Liver (tissue), 9 donors: ENCODE data around the gene ADH4. TPM values are rescaled to one million over a fixed set of nuclear protein-coding genes. Genes with fewer than 3 reads are reported as not detected.

Source experiments
- DNase-seq: peaks from one replicate; pipeline ENCODE4 v3.0.0-alpha.2; 2017; ENCODE audit warnings: low spot score
- H3K27ac ChIP-seq, 2 donors: one replicate each; pipeline ENCODE4 v1.7.0; 2013; ENCODE audit warnings: inconsistent platforms in 2 of 2, low read length in 2 of 2, control low read depth in 1 of 2, low read depth in 1 of 2, mild to moderate bottlenecking in 1 of 2
- H3K27me3 ChIP-seq, 4 donors: one replicate each; pipeline versions ENCODE4 v1.6.1 to v1.7.0; 2013; ENCODE audit warnings: low read length in 3 of 4, inconsistent platforms in 1 of 4, mild to moderate bottlenecking in 1 of 4, moderate library complexity in 1 of 4; ENCODE audit not compliant: control insufficient read depth in 4 of 4, insufficient read depth in 4 of 4
- H3K36me3 ChIP-seq, 4 donors: one replicate each; pipeline versions ENCODE4 v1.6.1 to v1.7.0; 2013; ENCODE audit warnings: low read length in 3 of 4, mild to moderate bottlenecking in 3 of 4, low read depth in 1 of 4, moderate library complexity in 1 of 4; ENCODE audit not compliant: control insufficient read depth in 4 of 4, insufficient read depth in 3 of 4
- H3K4me1 ChIP-seq, 4 donors: one replicate each; pipeline versions ENCODE4 v1.6.1 to v1.7.0; 2013; ENCODE audit warnings: low read length in 3 of 4, mild to moderate bottlenecking in 3 of 4, moderate library complexity in 1 of 4; ENCODE audit not compliant: control insufficient read depth in 4 of 4, insufficient read depth in 4 of 4
- H3K4me3 ChIP-seq, 3 donors: one replicate each; pipeline versions ENCODE4 v1.6.1 to v1.7.0; 2013; ENCODE audit warnings: low read length in 3 of 3, control low read depth in 1 of 3, low read depth in 1 of 3, mild to moderate bottlenecking in 1 of 3
- H3K9ac ChIP-seq, 2 donors: one replicate each; pipeline ENCODE4 v1.7.0; 2013; ENCODE audit warnings: low read length in 2 of 2, mild to moderate bottlenecking in 2 of 2, moderate library complexity in 2 of 2, control low read depth in 1 of 2, low read depth in 1 of 2
- H3K9me3 ChIP-seq, 4 donors: one replicate each; pipeline versions ENCODE4 v1.6.1 to v1.7.0; 2013; ENCODE audit warnings: low read length in 3 of 4; ENCODE audit not compliant: control insufficient read depth in 4 of 4
- EGR1 ChIP-seq, 2 donors: IDR thresholded peaks; 2 replicates each; pipeline ENCODE4 v1.6.1; 2016 to 2018; ENCODE audit warnings: antibody characterized with exemption in 2 of 2, low read depth in 2 of 2
- FOXA1 ChIP-seq: IDR thresholded peaks from 2 replicates; pipeline ENCODE4 v1.6.1; 2016; ENCODE audit warnings: antibody characterized with exemption
- FOXA2 ChIP-seq: IDR thresholded peaks from 2 replicates; pipeline ENCODE4 v1.6.1; 2016; ENCODE audit warnings: antibody characterized with exemption
- GABPA ChIP-seq, 2 donors: IDR thresholded peaks in 1 of 2; conservative IDR thresholded peaks in 1 of 2; 2 replicates each; pipeline ENCODE4 v1.6.1; 2016; ENCODE audit warnings: antibody characterized with exemption in 2 of 2, mild to moderate bottlenecking in 1 of 2, moderate library complexity in 1 of 2
- HNF4A ChIP-seq, 2 donors: conservative IDR thresholded peaks; 2 replicates each; pipeline ENCODE4 v1.6.1; 2016; ENCODE audit warnings: antibody characterized with exemption in 2 of 2, mild to moderate bottlenecking in 2 of 2
- HNF4G ChIP-seq: IDR thresholded peaks from 2 replicates; pipeline ENCODE4 v1.6.1; 2016; ENCODE audit warnings: antibody characterized with exemption
- JUND ChIP-seq, 2 donors: IDR thresholded peaks; 2 replicates each; pipeline ENCODE4 v1.6.1; 2016; ENCODE audit warnings: antibody characterized with exemption in 2 of 2
- NR2F2 ChIP-seq: IDR thresholded peaks from 2 replicates; pipeline ENCODE4 v1.6.1; 2016; ENCODE audit warnings: antibody characterized with exemption
- RAD21 ChIP-seq, 2 donors: IDR thresholded peaks; 2 replicates each; pipeline ENCODE4 v1.6.1; 2016; ENCODE audit warnings: antibody characterized with exemption in 2 of 2, mild to moderate bottlenecking in 2 of 2
- RXRA ChIP-seq, 2 donors: IDR thresholded peaks; 2 replicates each; pipeline ENCODE4 v1.6.1; 2017 to 2018; ENCODE audit warnings: antibody characterized with exemption in 2 of 2, mild to moderate bottlenecking in 1 of 2
- SP1 ChIP-seq: IDR thresholded peaks from 2 replicates; pipeline ENCODE4 v1.6.1; 2018; ENCODE audit warnings: antibody characterized with exemption, mild to moderate bottlenecking
- TAF1 ChIP-seq: conservative IDR thresholded peaks from 2 replicates; pipeline ENCODE4 v1.6.1; 2016; ENCODE audit warnings: antibody characterized with exemption, mild to moderate bottlenecking
- YY1 ChIP-seq: IDR thresholded peaks from 2 replicates; pipeline ENCODE4 v1.6.1; 2016; ENCODE audit warnings: antibody characterized with exemption, mild to moderate bottlenecking
- WGBS: extraction: QIAGEN DNeasy Blood & Tissue Kit; methylation state at CpG from one replicate; pipeline ENCODE4 v1.1.7; 2013; 5-methylcytosine and 5-hydroxymethylcytosine counted together
- polyA plus RNA-seq, 2 donors: library from polyadenylated mRNA; stranded (reverse) in 1 of 2; unstranded in 1 of 2; fragments of 200-250 nt in 1 of 2; fragments of >200 nt in 1 of 2; fragmentation: Nextera tagmentation in 1 of 2; extraction: Ambion mirVana in 1 of 2; gene quantifications; one replicate each; pipeline versions ENCODE4 v1.2.1 to v1.2.3, GENCODE V29; 2013 to 2015
- total RNA-seq, 2 donors: library from RNA; depleted of rRNA; stranded (reverse); fragments of >200 nt; gene quantifications; one replicate each; pipeline ENCODE4 v1.2.3, GENCODE V29; 2014
- TF ChIP-seq, protein P1 (sequence below): IDR thresholded peaks from 2 replicates; pipeline ENCODE4 v1.6.1; 2016; ENCODE audit warnings: antibody characterized with exemption
- TF ChIP-seq, protein P2 (sequence below): IDR thresholded peaks from 2 replicates; pipeline ENCODE4 v1.6.1; 2016; ENCODE audit warnings: antibody characterized with exemption
- TF ChIP-seq, protein P3 (sequence below): IDR thresholded peaks from 2 replicates; pipeline ENCODE4 v1.6.1; 2016; ENCODE audit warnings: antibody characterized with exemption
- TF ChIP-seq, protein P4 (sequence below): fragments of 150-350 bp; IDR thresholded peaks from 2 replicates; pipeline ENCODE4 v1.5.1; 2017; ENCODE audit warnings: improper control_type of control experiment, low read depth, low read length; ENCODE audit not compliant: missing input control
- TF ChIP-seq, protein P5 (sequence below): IDR thresholded peaks from 2 replicates; pipeline ENCODE4 v1.6.1; 2016; ENCODE audit warnings: antibody characterized with exemption, mild to moderate bottlenecking
- donor health status: healthy.
- donor health status: healthy.
- donor health status: healthy.
- donor health status: healthy.
- donor health status: healthy.

The ADH4 gene
- total and polyA plus RNA-seq, 4 donors = 31.1 to 363 (median 146) TPM

DNA sequence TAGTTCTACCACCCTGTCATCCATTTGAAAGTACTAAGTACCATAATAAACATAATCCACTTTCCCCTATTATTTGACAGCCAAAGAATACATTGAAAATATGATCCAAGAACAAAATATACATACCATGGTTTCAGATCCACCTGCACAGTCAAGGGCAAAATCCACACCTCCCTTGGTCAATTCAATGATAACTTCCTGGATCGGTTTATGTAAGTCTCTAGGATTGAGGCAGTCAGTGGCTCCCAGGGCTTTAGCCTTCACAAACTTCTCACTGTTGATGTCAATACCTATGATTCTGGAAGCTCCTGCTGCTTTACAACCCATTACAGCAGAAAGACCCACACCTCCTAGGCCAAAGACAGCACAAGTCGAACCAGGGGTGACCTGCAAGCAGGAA lies 12.7 kb downstream of the ADH4 start:
- no peak overlapping the region for H3K4me3 ChIP-seq
- DNase-seq = no peak
- 34% methylated on average over 2 of the region's 2 CpGs for WGBS
- H3K4me1 ChIP-seq = peaks cover 9 to 33% (median 11%) of the 10 kb centered on the region in 4 donors
- H3K36me3 ChIP-seq = peaks cover 0 to 43% (median 12%) of the 10 kb centered on the region in 4 donors
- H3K27me3 ChIP-seq = no peaks in the 10 kb centered on the region
- H3K27ac ChIP-seq = peak overlapping the region in 1 of 2 donors; percentile 13
- TF ChIP-seq FOXA2 (no peak), HNF4A (conservative IDR thresholded peaks at IDR 0.05) (no peak), EGR1 (IDR thresholded peaks at IDR 0.05; ENCODE audit: low read depth in 2 of 2) (no peak), JUND (IDR thresholded peaks at IDR 0.05) (no peak), GABPA (IDR thresholded peaks at IDR 0.05 in 1 of 2, conservative IDR thresholded peaks at IDR 0.05 in 1 of 2) (no peak), HNF4G (no peak), RAD21 (IDR thresholded peaks at IDR 0.05) (no peak), TAF1 (no peak), NR2F2 (no peak), FOXA1 (no peak), YY1 (no peak), SP1 (no peak), RXRA (IDR thresholded peaks at IDR 0.05) (no peak)
- TF ChIP-seq, protein P1, sequence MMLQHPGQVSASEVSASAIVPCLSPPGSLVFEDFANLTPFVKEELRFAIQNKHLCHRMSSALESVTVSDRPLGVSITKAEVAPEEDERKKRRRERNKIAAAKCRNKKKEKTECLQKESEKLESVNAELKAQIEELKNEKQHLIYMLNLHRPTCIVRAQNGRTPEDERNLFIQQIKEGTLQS = no peak
- TF ChIP-seq, protein P2, sequence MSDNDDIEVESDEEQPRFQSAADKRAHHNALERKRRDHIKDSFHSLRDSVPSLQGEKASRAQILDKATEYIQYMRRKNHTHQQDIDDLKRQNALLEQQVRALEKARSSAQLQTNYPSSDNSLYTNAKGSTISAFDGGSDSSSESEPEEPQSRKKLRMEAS = no peak
- TF ChIP-seq, protein P3, sequence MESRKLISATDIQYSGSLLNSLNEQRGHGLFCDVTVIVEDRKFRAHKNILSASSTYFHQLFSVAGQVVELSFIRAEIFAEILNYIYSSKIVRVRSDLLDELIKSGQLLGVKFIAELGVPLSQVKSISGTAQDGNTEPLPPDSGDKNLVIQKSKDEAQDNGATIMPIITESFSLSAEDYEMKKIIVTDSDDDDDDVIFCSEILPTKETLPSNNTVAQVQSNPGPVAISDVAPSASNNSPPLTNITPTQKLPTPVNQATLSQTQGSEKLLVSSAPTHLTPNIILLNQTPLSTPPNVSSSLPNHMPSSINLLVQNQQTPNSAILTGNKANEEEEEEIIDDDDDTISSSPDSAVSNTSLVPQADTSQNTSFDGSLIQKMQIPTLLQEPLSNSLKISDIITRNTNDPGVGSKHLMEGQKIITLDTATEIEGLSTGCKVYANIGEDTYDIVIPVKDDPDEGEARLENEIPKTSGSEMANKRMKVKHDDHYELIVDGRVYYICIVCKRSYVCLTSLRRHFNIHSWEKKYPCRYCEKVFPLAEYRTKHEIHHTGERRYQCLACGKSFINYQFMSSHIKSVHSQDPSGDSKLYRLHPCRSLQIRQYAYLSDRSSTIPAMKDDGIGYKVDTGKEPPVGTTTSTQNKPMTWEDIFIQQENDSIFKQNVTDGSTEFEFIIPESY = no peak
- TF ChIP-seq, protein P4, sequence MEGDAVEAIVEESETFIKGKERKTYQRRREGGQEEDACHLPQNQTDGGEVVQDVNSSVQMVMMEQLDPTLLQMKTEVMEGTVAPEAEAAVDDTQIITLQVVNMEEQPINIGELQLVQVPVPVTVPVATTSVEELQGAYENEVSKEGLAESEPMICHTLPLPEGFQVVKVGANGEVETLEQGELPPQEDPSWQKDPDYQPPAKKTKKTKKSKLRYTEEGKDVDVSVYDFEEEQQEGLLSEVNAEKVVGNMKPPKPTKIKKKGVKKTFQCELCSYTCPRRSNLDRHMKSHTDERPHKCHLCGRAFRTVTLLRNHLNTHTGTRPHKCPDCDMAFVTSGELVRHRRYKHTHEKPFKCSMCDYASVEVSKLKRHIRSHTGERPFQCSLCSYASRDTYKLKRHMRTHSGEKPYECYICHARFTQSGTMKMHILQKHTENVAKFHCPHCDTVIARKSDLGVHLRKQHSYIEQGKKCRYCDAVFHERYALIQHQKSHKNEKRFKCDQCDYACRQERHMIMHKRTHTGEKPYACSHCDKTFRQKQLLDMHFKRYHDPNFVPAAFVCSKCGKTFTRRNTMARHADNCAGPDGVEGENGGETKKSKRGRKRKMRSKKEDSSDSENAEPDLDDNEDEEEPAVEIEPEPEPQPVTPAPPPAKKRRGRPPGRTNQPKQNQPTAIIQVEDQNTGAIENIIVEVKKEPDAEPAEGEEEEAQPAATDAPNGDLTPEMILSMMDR = no peak
- TF ChIP-seq, protein P5, sequence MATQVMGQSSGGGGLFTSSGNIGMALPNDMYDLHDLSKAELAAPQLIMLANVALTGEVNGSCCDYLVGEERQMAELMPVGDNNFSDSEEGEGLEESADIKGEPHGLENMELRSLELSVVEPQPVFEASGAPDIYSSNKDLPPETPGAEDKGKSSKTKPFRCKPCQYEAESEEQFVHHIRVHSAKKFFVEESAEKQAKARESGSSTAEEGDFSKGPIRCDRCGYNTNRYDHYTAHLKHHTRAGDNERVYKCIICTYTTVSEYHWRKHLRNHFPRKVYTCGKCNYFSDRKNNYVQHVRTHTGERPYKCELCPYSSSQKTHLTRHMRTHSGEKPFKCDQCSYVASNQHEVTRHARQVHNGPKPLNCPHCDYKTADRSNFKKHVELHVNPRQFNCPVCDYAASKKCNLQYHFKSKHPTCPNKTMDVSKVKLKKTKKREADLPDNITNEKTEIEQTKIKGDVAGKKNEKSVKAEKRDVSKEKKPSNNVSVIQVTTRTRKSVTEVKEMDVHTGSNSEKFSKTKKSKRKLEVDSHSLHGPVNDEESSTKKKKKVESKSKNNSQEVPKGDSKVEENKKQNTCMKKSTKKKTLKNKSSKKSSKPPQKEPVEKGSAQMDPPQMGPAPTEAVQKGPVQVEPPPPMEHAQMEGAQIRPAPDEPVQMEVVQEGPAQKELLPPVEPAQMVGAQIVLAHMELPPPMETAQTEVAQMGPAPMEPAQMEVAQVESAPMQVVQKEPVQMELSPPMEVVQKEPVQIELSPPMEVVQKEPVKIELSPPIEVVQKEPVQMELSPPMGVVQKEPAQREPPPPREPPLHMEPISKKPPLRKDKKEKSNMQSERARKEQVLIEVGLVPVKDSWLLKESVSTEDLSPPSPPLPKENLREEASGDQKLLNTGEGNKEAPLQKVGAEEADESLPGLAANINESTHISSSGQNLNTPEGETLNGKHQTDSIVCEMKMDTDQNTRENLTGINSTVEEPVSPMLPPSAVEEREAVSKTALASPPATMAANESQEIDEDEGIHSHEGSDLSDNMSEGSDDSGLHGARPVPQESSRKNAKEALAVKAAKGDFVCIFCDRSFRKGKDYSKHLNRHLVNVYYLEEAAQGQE = no peak
- no peak overlapping the region for H3K9ac ChIP-seq
- H3K9me3 ChIP-seq = no peaks in the 10 kb centered on the region
